Suprapubic skin (tissue), 4 donors: ENCODE measurements around the gene FEV.

Experiments
- CTCF ChIP-seq, 2 donors: fragments of 200-600 bp in 1 of 2; fragments of 450-650 bp in 1 of 2; sonication (generic) in 1 of 2; IDR thresholded peaks; one replicate each; pipeline ENCODE4 v1.5.1; 2016 to 2019; ENCODE audit warnings: antibody characterized with exemption in 2 of 2, mild to moderate bottlenecking in 1 of 2, moderate library complexity in 1 of 2
- EP300 ChIP-seq: sonication (generic); formaldehyde crosslinking; IDR thresholded peaks from one replicate; pipeline ENCODE4 v1.6.1; 2017; ENCODE audit warnings: antibody characterized with exemption
- POLR2A ChIP-seq, 2 donors: fragments of 450-650 bp; IDR thresholded peaks; one replicate each; pipeline ENCODE4 v1.6.1; 2017; ENCODE audit warnings: antibody characterized with exemption in 2 of 2, mild to moderate bottlenecking in 2 of 2, moderate library complexity in 2 of 2
- POLR2AphosphoS5 ChIP-seq, 3 donors: sonication (generic); formaldehyde crosslinking; IDR thresholded peaks; one replicate each; pipeline ENCODE4 v1.6.1; 2017; ENCODE audit warnings: antibody characterized with exemption in 3 of 3

- TF ChIP-seq CTCF (IDR thresholded peaks at IDR 0.05) = no peak
- no peak for TF ChIP-seq POLR2A (IDR thresholded peaks at IDR 0.05)
- TF ChIP-seq POLR2AphosphoS5 (IDR thresholded peaks at IDR 0.05) = no peak
- TF ChIP-seq EP300 = no peak
Observed at GRCh38 chr2:218999881-219000568, 15.0 kb upstream of the FEV start.
